ENCODE data around the gene NEDD8.

- no peak for TF ChIP-seq CTCF (IDR thresholded peaks at IDR 0.05)
- TF ChIP-seq EP300 (IDR thresholded peaks at IDR 0.05; ENCODE audit: low read depth), result no peak
- TF ChIP-seq POLR2AphosphoS5 (IDR thresholded peaks at IDR 0.05), result no peak
- TF ChIP-seq POLR2A (IDR thresholded peaks at IDR 0.05), result no peak
Observed at GRCh38 chr14:24196071-24197055, 35.8 kb downstream of the NEDD8 start.

All from transverse colon (tissue), 4 donors.